IPS-11a (cell line): ENCODE results near the gene ETS2.

Source experiments
- H3K4me3 ChIP-seq: one replicate; pipeline ENCODE4 v1.5.1; 2013; ENCODE audit warnings: low read depth, low read length, control low read depth

The ETS2 gene

DNA sequence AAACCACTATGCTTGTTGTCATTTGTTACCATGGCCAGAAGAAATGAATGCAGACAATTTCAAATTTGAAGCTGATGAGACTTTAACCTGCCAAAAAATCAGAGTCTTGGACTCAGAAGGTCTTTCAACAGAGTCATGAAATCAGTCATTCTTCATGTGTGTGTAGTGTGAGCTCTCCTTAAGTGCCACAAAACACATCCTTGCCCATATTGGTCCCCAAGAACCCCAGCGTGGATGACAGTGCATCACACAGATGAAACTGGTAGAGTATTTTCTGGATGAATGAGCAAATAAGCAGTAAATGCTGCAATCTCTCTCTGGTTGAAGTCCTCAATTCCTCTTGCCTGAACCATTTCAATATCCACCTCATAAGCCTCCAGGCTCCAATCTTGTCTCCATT, 28.7 kb upstream of the ETS2 start:
- H3K4me3 ChIP-seq: no peak overlapping the region

DNA sequence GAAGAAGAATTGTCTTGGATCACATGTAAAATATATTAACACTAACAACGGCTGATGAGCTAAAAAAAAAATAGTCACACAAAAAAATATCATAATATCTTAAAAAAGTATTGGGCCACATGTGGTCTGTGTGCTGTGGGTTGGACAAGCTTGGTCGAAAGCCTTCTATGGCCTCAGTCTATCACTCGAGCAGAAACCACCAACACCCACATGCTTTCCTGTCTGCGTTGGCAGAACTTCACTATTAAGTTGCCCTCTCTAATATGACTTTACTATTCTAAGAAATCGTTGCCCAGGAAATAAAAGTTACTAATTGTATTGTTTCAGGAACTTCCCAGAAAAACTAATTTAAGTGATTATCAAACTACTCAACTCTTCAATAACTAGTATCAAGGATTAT, 28.2 kb upstream of the ETS2 start:
- H3K4me3 ChIP-seq: no peak overlapping the region

DNA sequence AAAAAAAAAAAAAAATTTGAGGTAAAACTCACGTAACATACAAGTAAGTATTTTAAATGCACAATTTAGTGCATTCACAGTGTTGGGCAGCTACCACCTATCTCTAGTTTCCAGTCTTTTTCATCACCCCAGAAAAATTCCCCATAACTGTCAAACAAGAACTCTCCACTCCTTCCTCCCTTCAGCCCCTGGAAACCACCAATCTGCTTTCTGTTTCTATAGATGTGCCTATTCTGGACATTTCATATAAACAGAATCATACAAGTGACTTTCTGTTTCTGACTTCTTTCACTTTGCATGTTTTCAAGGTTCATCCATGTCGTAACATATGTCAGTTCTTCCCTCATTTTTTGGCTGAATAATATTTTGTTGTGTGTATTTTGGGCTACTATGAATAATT, 24.9 kb upstream of the ETS2 start:
- H3K4me3 ChIP-seq: no peak overlapping the region

DNA sequence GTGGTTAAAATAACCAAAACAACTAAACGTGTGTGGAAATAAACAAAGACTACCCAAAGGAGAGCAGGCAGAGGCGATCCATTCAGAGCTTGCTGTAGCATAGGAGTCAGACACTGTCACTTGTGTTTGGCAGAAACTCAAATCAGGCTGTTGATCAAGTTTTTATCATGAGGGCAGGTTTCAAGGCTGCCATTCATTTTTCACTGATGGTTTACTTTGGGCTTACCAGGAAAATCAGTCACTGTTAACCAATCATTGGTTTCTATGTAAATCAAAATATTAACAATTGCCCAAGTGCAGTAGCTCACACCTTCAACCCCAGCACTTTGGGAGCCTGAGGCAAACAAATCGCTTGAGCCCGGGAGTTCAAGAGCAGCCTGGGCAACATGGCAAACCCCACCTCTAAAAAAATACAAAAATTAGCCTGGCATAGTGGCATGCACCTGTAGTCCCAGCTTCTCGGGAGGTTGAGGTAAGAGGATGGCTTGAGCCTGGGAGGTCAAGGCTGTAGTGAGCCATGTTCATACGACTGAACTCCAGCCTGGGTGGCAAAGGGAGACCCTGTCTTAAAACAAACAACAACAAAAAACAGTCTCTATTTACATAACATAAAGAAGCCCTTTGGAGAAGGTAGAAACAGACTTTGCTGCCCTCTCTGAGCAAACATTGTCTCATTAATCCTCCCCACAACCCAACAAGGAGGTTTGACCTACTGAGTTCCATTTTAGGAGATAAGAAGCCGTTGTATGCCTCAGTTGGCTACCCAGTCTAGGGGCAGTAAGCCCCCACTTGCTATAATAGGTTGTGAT, 21.1 kb upstream of the ETS2 start:
- no peak overlapping the region for H3K4me3 ChIP-seq

DNA sequence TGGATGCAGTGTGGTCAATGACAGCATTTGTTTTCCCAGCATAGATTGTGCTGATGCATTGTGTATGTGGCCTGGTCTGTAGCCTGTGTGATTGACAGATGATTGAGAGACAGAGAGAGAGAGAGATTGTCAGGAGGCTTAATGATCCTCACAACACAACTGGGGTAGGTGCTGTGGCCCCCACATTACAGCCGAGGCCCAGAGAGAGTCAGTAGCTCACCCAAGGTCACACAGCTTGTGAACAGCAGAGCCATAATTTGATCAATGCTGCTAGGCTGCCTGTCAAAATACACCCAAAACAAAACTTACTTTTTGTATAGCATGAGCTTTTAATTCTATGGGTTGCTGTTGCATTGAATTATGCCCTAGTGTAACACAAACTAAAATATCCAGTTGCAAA, 20.2 kb upstream of the ETS2 start:
- H3K4me3 ChIP-seq: no peak overlapping the region

DNA sequence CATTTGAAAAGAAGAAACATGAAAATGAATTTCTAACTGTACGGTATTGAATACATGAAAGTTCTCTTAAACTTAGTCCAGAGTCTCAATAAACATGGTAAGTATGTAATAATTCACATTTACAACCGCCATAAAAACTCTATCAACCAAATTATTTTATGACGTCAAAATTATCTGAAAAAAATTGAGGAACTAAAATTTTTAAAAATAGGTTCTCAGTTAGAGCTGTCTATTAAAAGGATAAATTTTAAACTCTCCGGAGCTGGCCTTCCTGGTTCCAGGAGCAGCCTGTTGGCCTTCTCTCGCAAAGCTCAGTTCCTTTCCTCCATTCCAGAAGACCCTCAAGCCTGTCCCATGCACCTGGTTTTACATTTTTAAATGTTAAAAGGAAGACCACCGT, 18.7 kb upstream of the ETS2 start:
- H3K4me3 ChIP-seq: no peak overlapping the region

DNA sequence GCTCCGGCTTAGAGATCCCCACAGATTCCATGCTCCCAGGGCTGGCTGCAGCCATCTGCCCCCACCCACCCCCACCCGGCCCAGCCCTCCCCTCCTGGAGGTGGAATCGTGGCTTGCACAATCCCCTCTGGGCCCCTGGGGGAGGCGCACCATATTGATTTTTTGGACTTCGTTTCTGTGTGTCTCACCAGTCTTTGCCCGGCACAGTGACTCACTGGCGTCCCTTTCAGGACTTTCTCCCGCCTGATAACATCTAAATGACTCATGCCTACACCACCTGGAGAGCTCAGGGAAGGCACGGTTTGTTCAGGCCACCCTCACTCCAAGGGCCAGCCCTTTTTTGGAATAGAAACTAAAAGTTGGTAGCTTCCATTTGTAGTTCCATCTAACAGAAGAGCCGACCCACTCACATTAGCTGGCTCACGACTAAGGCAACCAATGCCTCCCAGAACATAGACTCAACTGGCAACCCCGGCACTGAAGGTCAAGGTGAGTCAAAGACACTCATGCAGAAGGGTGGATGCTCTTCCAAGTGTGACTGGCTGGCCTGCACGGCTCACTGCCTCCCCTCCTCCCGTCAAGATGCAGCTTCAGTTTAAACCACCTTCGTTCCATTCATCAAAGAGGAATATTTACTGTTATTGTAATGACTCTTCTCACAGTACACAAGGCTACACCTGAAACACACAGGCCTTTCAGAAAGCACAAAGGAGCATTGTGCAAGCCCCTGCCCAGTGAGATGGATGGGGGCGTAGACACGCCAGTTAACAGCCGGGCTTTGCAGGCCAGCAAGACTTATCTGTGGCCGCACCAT, 18.1 kb upstream of the ETS2 start:
- H3K4me3 ChIP-seq: no peak overlapping the region

DNA sequence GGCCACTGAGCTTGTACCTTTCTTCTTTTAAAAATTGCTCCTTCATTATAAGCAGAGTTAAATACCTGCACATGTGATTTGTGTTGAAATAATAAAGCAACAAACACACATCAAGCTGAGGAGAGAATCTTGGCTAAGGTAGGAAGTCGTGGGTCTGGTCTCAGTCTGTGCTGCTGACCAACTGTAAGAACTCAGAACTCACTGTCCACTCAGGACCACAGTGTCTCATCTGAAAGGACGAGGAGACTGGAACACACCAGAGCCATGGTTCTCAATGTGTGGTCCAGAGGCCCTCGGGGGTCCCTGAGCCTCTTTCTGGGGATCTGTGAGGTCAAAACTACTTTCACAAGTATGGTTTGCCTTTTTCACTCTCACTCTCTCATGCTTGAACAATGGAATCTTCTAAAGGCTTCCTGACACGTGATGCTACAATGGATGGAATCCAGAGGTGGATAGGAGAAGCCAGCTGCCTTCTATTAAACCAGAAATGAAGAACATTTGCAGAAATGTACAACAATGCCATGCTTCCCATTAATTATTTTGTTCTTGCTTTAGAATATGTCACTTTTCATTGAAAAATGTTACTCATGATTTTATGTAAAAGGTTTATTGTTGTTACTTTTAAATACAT, 17.3 kb upstream of the ETS2 start:
- no peak overlapping the region for H3K4me3 ChIP-seq

DNA sequence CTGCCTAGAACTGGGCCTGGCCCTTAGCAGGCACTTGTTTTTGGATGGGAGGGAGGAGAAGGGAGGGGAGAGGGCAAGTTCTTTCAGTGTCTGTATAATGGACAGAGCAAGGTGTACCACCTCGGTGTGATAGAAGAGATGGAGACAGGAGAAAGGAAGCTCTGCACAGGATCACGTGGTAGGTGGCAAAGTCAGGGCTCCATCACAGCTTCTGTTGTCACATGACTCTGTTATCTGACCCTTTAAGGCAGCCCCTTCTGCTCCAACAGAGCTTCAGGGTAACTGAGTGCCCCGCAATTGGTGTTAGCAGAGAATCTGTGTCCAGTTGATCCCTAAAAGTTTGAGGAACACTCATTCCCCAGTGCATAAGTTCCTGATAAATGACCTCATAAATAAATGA, 16.5 kb upstream of the ETS2 start:
- no peak overlapping the region for H3K4me3 ChIP-seq

DNA sequence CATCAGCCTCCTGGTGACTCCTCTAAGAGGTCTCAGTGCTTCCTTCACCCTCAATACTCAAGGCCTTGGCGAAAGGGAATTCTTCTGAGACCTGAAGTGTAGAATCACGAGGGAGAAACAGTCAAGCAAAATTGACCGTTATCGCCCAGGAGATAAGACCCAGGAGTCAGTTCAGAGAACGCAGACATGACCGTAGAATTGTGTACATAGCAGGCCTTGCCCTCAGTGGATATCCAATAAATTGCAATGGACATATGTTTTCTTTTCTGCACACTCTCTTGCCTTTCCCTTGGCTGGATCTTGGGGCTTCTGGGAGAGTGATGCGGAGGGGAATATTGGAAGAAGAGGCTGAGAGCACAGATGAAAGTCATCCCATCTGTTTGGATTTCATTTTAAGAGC, 15.7 kb upstream of the ETS2 start:
- no peak overlapping the region for H3K4me3 ChIP-seq

DNA sequence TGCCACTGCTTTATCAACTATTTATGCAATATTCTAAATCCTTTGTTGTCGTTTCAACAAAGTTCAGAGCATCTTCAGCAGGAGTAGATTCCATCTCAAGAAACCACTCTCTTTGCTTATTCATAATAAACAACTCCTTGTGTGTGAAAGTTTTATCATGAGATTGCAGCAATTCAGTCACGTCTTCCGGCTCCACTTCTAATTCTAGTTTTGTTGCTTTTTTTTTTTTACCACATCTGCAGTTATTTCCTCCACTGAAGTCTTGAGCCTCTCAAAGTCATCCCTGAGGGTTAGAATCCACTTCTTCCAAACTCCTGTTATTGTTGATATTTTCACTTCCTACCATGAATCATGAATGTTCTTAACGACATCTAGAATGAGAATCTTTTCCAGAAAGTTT, 14.8 kb upstream of the ETS2 start:
- no peak overlapping the region for H3K4me3 ChIP-seq

DNA sequence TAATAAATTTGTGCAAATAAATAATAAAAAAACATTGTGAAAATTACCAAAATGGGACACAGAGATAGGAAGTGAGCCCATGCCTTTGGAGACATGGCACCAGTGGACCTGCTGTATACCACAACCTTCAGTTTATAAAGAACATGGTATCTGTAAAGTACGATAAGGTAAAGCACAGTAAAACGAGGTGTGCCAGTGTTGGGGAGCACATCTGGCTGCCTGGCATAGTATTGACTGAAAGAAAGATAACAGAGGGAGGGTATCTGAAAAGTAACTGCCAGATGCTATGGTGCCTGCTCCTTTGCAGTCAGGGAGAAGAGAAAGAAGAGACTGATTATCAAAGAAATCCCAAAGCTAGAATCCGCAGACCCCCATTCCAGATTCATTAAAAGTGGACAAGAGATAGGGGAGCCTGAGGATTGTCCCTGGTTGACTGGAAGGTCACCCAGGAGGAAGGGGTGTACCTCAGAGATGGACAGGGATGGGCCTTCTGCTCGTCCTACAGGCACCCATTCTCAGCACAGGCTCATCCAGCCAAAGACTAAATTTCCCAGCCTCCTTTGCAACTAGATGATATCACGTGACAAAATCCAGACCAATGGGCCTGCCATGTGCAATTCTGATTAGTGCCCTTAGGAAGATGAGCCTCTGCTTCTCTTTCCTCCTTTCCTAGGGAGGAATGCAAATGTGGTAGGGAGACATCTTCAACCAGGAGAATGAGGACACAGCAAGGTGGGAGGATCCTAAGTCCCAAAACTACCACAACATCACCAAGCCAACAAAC, 12.9 kb upstream of the ETS2 start:
- H3K4me3 ChIP-seq: no peak overlapping the region

DNA sequence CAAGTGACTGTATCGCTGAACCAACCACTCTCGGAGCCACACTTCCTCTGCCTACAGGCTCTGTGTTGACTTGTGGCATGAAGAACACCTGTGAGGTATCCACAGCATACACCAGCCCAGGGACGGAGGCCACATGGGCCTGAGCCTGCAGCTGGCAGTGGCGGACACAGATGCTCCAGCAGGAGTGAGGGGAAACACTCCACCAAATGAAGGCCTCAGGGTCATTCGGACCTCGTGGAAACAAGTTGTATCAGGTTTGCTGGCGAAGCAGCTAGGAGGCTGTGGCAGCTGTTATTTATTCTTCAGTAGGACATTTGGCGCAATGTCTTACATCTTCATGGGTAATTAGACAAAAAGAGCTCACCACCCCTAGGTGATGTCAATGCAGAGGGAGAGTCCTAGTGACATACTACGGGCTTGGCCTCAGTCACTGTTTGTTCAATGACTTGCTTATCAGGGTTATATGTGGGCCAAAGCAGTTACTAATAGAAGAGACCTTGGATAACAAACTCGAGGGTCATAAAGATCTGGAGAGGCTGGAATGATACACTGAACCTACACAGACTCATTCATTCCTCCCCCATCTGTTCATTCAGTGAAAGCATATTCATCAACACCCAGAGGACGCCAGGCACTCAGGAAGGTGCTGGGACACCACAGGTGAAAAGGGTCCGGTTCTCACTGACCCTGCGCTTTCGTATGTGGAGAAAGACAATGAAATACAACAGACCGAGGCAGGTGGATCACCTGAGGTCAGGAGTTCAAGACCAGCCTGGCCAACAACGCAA, 11.6 kb upstream of the ETS2 start:
- no peak overlapping the region for H3K4me3 ChIP-seq

DNA sequence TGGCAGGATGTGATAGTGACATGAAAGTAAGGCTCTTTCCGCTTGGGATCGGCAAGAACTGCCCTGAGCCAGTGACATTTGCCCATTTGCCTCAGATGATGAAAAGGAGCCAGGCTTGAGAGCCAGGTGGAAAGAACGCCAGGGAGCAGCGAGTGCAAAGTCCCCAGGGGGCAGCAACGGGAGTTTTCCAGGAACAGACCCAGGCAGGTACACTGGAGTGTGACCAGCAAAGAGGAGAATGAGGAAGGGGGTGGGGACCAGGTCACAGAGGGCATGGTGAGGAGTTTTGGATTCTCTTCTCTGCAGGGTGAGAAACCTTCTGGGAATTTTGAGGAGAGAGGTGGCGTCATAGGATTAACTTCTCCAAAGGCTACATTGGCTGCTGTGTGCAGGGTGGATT, 10.8 kb upstream of the ETS2 start:
- H3K4me3 ChIP-seq: no peak overlapping the region

DNA sequence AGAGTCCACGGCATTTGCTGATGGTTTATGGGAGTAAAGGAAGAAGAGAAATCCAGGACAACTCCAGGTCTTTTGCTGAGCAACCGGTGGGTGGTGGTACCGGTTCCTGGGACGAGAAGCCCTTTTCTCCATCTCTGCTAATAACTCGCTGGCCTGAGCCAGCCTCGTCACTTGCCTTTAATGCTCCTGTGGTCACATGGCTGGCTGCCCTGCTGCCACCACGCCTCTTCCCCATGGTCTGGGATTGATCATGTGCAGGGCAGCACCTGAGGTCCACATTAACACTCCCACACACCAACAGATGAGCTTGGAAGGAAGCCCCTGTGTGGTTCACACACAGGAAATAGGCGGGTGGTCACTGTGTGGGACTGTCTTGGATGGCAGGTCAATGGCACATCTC, 10.3 kb upstream of the ETS2 start:
- no peak overlapping the region for H3K4me3 ChIP-seq

DNA sequence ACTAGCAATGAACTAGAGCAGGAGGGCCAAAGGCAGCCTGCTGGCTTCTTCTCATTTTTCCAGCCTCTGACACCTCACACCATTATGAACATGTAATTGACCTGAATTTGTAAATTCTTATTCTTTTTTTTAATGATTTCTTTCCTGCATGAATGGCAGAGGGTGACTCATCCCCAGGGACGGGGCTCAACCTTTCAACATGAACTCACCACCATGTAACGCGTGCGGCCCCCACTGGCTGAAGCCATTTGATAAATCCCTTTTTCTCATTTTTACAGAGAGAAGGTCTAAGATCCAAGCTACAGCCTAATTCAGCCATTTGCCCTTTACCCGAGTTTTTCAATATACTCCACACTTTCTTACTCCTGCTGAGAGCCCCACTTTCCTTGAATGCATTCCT, 9.3 kb upstream of the ETS2 start:
- no peak overlapping the region for H3K4me3 ChIP-seq

DNA sequence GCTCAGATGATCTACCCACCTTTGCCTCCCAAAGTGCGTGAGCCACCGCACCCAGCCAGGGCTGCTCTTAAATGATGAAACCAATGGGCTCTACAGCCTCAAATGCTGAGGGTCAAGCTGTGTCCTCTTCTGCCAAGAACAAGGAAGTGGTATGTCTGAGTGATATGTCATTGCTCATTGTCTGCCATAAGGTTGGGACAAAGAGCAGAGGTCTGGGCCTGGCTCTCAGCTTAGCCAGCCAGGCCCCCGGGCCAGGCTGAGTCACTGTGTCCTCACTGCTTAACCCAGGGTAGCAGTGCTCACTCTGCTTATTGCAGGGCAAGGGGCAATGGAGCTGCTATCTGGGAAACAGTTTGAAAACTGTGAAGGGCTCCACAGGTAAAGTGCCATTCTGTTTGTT, 8.3 kb upstream of the ETS2 start:
- H3K4me3 ChIP-seq: no peak overlapping the region

DNA sequence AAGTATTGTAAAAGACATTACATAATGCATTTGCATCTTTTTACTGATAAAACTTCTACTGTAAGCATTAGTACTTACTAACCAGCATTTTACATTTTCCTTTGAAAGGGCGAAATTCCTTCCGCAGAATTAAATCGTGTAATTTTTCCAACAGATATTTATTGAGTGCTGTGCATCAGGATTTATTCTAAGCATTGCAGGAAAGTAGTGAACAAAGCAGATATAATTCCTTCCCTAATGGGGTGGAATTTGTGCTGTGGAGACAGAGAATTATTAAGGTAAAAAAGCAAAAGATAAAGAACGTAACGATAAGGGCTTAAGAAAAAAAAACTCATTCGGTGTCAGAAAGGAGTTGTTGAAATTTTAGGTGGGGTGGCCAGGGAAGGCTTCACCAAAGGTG, 7.6 kb upstream of the ETS2 start:
- H3K4me3 ChIP-seq: no peak overlapping the region

DNA sequence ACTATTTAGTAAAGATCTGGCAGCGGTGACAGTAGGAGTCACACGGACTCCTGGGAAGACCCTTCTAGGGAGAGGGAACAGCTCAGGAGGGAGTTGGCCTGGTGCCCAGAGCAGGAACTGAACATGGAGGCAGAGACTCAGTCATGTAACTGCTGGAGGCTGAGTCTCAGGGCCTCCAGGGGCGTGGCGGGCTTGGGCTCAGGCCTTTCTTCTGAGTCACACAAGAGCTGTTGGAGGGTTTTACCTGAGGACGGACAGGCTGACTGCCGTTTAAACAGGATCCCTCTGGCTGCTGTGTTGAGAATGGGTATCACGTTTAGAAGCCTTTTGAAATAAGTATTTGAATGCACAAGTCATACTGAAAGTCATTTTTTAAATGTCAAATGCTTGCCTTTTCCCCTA, 7.2 kb upstream of the ETS2 start:
- H3K4me3 ChIP-seq: no peak overlapping the region

DNA sequence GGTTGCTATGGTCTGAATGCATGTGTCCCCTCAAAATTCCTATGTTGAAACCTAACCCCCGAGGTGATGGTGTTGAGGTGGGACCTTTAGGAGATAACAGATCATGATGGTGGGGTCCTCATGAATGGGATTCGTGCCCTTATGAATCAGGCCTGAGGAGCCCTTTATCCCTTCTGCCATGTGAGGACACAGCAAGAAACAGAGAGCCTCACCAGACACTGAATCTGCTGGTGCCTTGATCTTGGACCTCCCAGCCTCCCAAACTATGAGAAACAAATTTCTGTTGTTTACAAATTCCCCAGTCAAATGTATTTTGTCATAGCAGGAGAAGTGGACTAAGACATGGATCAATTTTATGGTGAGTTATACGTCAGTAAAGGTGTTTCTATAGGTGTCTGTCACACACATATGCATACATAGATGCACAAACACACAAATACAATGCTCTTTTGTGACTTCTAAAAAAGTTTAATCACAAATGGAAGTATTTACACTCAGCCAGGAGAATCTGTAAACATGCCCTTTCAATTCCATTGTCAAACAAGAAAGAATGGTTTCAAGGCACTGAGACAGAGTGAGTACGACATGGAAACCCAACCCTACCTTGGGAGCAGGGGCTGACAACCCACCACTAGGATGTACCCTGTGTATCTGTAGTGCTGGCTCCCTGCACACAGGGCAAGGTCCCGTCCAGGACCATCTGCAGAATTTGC, 5.5 kb upstream of the ETS2 start:
- H3K4me3 ChIP-seq: no peak overlapping the region
